ENCODE data around the gene B4GALT3.

Gene B4GALT3

DNA sequence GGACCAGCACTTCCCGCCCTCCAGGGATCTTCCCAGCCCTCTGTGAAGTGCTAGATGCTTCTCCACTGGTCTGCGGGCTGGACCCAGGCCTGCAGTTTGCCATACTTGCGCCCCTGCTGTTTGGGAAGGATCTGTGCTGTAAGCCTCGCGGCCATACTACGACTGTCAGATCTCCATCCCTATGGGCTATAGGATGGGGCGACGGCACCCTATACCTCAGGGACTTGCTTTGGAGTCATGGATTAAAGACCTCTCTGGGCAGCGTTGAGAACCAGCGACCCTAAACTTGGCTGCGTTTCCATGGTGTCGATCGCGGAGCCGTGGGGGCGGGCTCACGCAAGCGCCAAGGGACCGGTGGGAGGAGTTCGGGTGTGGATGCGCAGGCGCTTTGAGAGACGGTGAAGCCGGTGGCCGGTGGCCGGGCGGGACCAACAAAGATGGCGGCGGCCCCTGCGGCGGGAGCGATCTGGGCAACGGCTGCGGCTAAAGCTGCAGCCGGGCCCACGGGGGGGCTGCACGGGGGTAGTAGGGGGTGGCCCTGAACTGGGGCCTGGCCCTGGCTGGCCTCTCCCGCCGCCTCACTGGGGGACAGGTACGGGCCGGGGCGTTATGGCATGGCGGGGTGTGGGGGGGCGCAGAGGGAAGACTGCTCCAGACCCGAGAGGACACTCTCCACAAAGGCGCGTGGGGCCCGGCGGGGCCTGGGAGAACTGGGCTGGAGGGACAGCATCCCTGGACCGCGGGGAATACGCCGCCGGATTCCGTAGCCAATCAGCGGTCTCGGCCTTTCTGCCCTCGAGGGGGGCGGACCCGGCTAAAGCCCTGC is 18.0 kb downstream of the B4GALT3 start, which contains the start of gene USP21:
USP21 (plus strand) TSS at position 414 of the 826 bp plus-strand sequence. CDS start 1,141 bp downstream, outside the sequence.
- H3K4me3 ChIP-seq (ENCODE audit: low read depth, low read length), result peak within 1 kb of the TSS; percentile 95
- DNase-seq (ENCODE audit: low read depth), result peak; percentile 80
- in situ Hi-C loops (cut with HindIII; ENCODE audit: low sequenced_read_pairs), result no loop called here
- TF ChIP-seq, protein P1, sequence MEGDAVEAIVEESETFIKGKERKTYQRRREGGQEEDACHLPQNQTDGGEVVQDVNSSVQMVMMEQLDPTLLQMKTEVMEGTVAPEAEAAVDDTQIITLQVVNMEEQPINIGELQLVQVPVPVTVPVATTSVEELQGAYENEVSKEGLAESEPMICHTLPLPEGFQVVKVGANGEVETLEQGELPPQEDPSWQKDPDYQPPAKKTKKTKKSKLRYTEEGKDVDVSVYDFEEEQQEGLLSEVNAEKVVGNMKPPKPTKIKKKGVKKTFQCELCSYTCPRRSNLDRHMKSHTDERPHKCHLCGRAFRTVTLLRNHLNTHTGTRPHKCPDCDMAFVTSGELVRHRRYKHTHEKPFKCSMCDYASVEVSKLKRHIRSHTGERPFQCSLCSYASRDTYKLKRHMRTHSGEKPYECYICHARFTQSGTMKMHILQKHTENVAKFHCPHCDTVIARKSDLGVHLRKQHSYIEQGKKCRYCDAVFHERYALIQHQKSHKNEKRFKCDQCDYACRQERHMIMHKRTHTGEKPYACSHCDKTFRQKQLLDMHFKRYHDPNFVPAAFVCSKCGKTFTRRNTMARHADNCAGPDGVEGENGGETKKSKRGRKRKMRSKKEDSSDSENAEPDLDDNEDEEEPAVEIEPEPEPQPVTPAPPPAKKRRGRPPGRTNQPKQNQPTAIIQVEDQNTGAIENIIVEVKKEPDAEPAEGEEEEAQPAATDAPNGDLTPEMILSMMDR (IDR thresholded peaks at IDR 0.05; ENCODE audit: low read depth, low read length, missing control alignments), result peak; percentile 34

DNA sequence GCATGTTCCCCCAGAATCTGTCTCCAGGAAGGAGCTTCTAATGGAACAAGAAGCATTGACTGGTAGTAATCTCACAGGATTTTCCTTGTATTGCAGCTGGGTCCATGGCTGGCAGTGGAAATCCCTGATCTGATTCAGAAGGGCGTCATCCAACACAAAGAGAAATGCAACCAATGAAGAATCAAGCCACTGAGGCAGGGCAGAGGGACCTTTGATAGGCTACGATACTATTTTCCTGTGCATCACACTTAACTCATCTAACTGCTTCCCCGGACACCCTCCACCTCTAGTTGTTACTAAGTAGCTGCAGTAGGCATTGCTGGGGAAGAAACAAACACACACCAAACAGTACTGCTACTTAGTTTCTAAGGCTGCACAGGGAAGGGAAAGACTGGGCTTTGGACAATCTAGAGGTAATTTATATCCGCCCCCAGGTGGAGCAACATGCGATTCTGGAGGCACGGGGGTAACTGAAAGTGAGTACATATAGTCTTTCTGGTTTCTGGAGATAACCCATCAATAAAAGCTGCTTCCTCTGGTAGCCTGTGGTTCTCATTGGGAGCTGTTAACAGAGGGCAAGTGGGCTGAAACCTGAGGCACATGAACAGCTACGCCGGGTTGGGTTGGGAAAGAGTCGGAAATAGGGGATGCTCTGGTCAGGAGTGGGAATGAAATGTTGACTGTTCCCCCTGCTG is 18.8 kb downstream of the B4GALT3 start:
- TF ChIP-seq, protein P1 (IDR thresholded peaks at IDR 0.05; ENCODE audit: low read depth, low read length, missing control alignments), result no peak
- peak overlapping the region; percentile 95 for H3K4me3 ChIP-seq (ENCODE audit: low read depth, low read length)
- in situ Hi-C loops (cut with HindIII; ENCODE audit: low sequenced_read_pairs), result no loop called here

DNA sequence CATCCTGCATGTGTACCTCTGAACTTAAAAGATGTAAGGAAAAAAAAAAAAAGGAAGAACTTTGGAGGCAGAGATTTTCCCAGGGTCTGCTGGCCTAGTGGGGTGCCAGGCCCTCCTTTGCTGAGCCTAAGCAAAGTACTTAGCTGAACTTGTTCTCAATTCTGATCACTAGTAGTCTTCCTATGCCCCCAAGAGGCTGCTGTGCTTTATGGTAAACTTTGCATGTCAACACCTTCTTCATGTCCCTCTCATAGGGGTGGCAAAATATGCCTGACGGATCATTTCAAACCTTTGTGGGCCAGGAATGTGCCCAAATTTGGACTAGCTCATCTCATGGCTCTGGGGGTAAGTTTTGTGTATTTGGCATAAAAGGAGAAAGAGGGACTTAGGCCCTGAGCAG is 19.4 kb downstream of the B4GALT3 start:
- in situ Hi-C loops (cut with HindIII; ENCODE audit: low sequenced_read_pairs), result no loop called here
- no peak for DNase-seq (ENCODE audit: low read depth)
- H3K4me3 ChIP-seq (ENCODE audit: low read depth, low read length), result no peak overlapping the region
- TF ChIP-seq, protein P1 (IDR thresholded peaks at IDR 0.05; ENCODE audit: low read depth, low read length, missing control alignments), result no peak

More for the DNA sequence above, 18.8 kb downstream of the B4GALT3 start:
- DNase-seq (ENCODE audit: low read depth), result no peak

DNA sequence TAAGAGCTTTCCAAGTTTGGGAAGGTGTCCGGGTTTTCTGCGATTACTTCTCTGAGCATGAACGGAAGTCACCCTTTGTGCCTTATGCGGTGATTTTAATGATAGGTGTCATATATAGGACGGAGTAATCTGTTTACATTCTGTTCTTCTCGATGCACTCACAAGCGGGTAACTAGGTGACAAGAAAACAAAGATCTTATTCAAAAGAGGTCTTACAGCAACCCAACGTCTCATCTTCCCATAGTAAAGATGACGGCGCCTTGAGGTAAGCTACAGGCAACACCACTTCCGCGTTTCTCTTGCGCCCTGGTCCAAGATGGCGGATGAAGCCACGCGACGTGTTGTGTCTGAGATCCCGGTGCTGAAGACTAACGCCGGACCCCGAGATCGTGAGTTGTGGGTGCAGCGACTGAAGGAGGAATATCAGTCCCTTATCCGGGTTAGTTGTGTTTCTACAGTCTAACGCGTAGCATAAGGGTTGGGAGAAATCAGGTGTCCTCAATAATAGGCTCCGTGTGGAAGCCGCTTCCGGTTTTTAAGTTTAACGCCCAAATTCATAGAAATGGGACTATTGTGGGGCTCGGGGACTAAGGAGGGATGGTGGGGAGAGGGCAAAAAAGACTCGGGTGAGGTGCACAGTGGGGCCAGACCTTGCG is 23.5 kb downstream of the B4GALT3 start, which contains the start of gene UFC1:
UFC1 (plus strand) TSS at position 297 of the 656 bp plus-strand sequence; CDS start at position 317, 20 bp downstream.
- in situ Hi-C loops (cut with HindIII; ENCODE audit: low sequenced_read_pairs), result no loop called here
- TF ChIP-seq, protein P1 (IDR thresholded peaks at IDR 0.05; ENCODE audit: low read depth, low read length, missing control alignments), result no peak

DNA sequence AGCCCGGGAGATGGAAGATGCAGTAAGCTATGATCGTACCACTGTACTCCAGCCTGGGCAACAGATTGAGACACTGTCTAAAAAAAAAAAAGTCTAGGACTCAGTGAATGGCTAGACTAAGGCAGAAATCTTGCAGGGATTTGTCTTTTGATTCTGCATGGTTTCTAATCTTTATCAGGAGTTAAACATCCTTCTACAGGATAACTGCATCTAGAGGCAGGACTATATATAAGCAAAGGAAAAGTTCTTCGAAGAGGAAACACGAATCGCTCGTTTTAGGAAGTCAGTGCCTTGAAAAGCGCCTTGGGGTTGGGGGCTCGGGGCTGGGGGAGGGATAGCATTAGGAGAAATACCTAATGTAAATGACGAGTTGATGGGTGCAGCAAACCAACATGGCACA is 24.1 kb downstream of the B4GALT3 start:
- in situ Hi-C loops (cut with HindIII; ENCODE audit: low sequenced_read_pairs), result no loop called here
- DNase-seq (ENCODE audit: low read depth), result no peak
- H3K4me3 ChIP-seq (ENCODE audit: low read depth, low read length), result peak overlapping the region; percentile 61
- TF ChIP-seq, protein P1 (IDR thresholded peaks at IDR 0.05; ENCODE audit: low read depth, low read length, missing control alignments), result no peak

More for the DNA sequence above, 23.5 kb downstream of the B4GALT3 start, which contains the start of gene UFC1:
- H3K4me3 ChIP-seq (ENCODE audit: low read depth, low read length), result peak within 1 kb of the TSS; percentile 61
- peak; percentile 81 for DNase-seq (ENCODE audit: low read depth)

DNA sequence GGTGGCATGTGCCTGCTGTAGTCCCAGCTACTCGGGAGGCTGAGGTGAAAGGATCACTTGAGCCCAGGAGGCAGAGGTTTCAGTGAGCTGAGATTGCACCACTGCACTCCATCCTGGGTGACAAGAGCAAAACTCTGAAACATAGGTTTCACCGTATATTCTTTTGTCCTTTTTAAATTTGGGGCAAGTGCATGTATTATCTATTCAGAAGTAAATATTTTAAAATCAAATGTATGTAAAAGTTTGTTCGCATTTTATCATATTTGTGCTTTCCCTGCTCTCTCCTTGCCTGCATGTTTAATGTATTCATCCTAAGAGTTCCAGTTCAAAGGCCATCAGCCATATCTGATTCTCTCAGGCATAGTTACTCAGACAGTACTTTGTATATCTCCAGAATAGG is 31.5 kb downstream of the B4GALT3 start:
- TF ChIP-seq, protein P1 (IDR thresholded peaks at IDR 0.05; ENCODE audit: low read depth, low read length, missing control alignments), result no peak
- no peak overlapping the region for H3K4me3 ChIP-seq (ENCODE audit: low read depth, low read length)
- no peak for DNase-seq (ENCODE audit: low read depth)
- in situ Hi-C loops (cut with HindIII; ENCODE audit: low sequenced_read_pairs), result loop anchor here (10.0 kb wide), 1 partner anchor 101 kb away; the partner anchor contains the start of gene USF1

All from astrocyte of the cerebellum (primary cell).